RWPE2 (cell line): ENCODE measurements around the gene BCL11B.

Experiments used
- ATAC-seq: fragments of 200-7000 bp; cut with Tn5 transposase; 3 replicates; pipeline ENCODE4 v1.9.1; 2021; ENCODE audit warnings: low read depth
- DNase-seq: peaks from one replicate; pipeline ENCODE4 v3.0.0-alpha.2; 2020; ENCODE audit warnings: low spot score
- H3K27ac ChIP-seq: fragments of 450-650 bp; 2 replicates; pipeline ENCODE4 v1.5.1; 2017; ENCODE audit warnings: mild to moderate bottlenecking; ENCODE audit not compliant: poor library complexity, severe bottlenecking
- H3K27me3 ChIP-seq: fragments of 250-450 bp; sonication (Bioruptor Pico); 2 replicates; pipeline ENCODE4 v1.5.1; 2021; ENCODE audit warnings: mild to moderate bottlenecking, moderate library complexity; ENCODE audit not compliant: insufficient read depth, poor library complexity, severe bottlenecking
- H3K36me3 ChIP-seq: fragments of 250-450 bp; sonication (Bioruptor Pico); 2 replicates; pipeline ENCODE4 v1.5.1; 2020; ENCODE audit warnings: low read depth, mild to moderate bottlenecking, moderate library complexity
- H3K4me1 ChIP-seq: fragments of 250-450 bp; sonication (Bioruptor Pico); 2 replicates; pipeline ENCODE4 v1.5.1; 2021; ENCODE audit warnings: mild to moderate bottlenecking, moderate library complexity; ENCODE audit not compliant: insufficient read depth, poor library complexity, severe bottlenecking
- H3K4me3 ChIP-seq: fragments of 250-450 bp; sonication (Bioruptor Pico); 2 replicates; pipeline ENCODE4 v1.5.1; 2021; ENCODE audit warnings: mild to moderate bottlenecking, moderate library complexity; ENCODE audit not compliant: severe bottlenecking
- H3K9me3 ChIP-seq: fragments of 250-450 bp; sonication (Bioruptor Pico); 2 replicates; pipeline ENCODE4 v1.5.1; 2021; ENCODE audit warnings: mild to moderate bottlenecking, moderate library complexity; ENCODE audit not compliant: severe bottlenecking
- TF ChIP-seq, protein P1 (sequence below): fragments of 450-650 bp; IDR thresholded peaks from one replicate; pipeline ENCODE4 v1.5.1; 2017; ENCODE audit warnings: mild to moderate bottlenecking, moderate library complexity; ENCODE audit not compliant: poor library complexity, severe bottlenecking

BCL11B gene

DNA sequence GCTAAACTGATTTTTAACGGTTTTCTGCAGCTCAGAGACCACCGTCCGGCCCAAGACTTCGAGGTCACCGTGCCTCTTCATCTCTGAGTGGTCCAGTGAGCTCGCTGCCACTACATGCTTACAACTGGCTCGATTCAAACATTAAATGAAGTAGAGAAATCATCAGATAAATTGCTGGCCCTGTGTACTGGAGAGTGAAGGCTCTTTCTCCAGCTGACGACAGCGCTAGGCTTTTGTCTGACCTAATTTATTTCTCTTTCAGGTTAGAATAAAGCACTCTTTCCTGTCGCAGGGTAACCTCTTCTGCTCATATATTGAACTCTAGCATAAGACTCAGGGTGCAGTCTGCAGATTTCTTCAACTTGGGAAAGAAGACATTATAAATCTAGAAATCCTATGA is 6.4 kb downstream of the BCL11B start:
- DNase-seq (no peak), ATAC-seq (no peak)
- no peaks in the 10 kb centered on the region for H3K4me1 ChIP-seq
- TF ChIP-seq, protein P1, sequence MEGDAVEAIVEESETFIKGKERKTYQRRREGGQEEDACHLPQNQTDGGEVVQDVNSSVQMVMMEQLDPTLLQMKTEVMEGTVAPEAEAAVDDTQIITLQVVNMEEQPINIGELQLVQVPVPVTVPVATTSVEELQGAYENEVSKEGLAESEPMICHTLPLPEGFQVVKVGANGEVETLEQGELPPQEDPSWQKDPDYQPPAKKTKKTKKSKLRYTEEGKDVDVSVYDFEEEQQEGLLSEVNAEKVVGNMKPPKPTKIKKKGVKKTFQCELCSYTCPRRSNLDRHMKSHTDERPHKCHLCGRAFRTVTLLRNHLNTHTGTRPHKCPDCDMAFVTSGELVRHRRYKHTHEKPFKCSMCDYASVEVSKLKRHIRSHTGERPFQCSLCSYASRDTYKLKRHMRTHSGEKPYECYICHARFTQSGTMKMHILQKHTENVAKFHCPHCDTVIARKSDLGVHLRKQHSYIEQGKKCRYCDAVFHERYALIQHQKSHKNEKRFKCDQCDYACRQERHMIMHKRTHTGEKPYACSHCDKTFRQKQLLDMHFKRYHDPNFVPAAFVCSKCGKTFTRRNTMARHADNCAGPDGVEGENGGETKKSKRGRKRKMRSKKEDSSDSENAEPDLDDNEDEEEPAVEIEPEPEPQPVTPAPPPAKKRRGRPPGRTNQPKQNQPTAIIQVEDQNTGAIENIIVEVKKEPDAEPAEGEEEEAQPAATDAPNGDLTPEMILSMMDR = no peak
- H3K27ac ChIP-seq = no peak overlapping the region
- peaks cover 4% of the 10 kb centered on the region for H3K27me3 ChIP-seq
- no peaks in the 10 kb centered on the region for H3K9me3 ChIP-seq
- H3K36me3 ChIP-seq = no peaks in the 10 kb centered on the region
- H3K4me3 ChIP-seq = no peak overlapping the region

DNA sequence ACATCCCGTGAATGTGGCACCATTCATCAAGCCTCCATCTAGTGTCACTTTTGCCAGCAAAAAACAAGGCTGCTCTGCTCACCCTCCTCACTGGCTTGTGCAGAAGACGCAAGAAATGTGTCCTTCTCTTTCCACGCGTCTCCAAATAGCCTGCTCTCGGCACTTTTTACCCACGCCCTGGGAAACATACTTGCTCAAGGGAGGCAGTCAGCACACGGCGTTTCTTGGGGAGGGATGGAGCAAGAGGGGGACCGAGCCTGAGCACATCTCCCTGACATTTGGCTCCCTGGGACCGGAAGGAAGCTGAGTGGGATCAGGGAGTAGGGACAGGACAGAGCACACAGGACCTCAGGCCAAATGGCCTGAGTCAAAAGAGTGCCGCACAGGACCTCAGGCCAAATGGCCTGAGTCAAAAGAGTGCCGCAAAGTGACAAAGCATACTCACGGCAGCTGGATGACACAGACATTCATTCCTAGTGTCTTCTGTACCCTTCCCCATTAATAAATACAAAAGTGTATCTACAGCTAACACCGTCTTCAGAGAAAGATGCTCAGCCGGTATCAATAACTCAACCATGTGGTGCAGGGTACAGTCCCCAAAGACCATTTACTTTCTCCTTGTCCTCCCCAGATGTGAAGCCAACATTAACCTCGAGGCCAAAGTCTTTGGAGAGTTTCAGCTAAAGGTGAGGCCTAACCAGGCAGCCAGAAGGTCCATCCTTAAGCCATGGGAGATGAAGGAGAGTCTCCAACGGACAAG is 7.1 kb downstream of the BCL11B start:
- TF ChIP-seq, protein P1 = no peak
- Histone ChIP-seq H3K4me3 (no peak overlapping the region), H3K27me3 (peaks cover 4% of the 10 kb centered on the region), H3K9me3 (no peaks in the 10 kb centered on the region), H3K27ac (no peak overlapping the region), H3K36me3 (no peaks in the 10 kb centered on the region), H3K4me1 (no peaks in the 10 kb centered on the region)
- ATAC-seq (no peak), DNase-seq (no peak)

DNA sequence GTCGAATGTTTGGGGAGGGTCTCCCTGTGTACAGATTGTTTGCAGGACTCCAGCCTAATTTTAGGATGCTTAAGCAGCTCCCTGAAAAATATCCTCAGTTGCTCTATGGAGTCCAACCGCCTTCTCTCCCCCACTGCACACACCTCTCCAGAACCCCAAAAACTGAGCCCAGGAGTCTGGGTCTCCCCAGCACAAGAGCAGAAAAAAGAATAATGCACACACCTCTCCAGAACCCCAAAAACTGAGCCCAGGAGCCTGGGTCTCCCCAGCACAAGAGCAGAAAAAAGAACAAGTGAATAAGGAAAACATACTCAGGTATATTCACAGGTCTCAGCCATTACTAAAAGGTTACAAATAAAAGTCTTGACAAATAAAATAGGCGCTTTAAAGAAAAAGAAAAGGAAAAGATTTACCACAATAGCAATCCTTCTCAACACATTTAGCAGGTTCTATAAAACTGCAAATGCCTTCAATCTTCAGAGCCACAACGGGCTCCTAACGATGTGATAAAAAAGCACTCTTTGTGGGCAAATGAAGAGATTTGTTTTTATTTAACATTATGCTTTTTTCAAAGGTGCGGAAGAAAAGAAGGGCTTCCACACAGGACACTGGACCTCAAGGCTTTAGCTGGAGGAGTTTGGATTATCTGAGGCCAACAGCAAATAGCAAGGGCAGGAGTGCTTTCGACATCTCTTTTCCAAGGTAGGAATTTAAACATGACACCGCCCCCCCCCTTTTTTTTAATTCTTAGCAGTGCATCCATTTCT is 8.2 kb downstream of the BCL11B start:
- Histone ChIP-seq H3K36me3 (no peaks in the 10 kb centered on the region), H3K27ac (no peak overlapping the region)
- TF ChIP-seq, protein P1 = no peak

DNA sequence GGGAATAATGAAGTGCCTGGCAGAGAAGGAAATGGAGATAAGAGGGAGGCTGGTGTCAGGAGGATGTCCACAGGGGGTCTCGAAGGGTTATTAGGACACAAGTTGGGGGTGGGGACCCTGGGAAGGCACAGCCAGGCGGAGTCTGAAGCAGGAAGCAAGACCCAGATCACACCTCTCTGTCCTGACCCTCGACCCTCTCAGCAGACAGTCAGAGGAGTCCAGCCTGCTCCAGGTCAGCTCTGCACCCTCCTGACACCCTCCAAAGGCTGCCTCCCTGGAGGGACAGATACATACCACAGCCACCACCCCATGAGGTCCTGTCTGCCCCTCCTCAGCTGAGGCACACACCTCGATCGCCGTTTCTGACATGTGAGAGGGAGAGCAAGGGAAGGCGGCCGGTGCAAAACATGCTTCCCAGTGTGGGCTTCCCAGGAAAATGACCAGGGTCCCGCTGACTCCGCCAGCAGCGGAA is 9.0 kb downstream of the BCL11B start:
- DNase-seq (peak; percentile 60), ATAC-seq (no peak)
- TF ChIP-seq, protein P1 = no peak
- Histone ChIP-seq H3K27ac (no peak overlapping the region), H3K4me3 (no peak overlapping the region), H3K36me3 (no peaks in the 10 kb centered on the region), H3K9me3 (no peaks in the 10 kb centered on the region), H3K4me1 (no peaks in the 10 kb centered on the region), H3K27me3 (no peaks in the 10 kb centered on the region)

More for the DNA sequence above, 8.2 kb downstream of the BCL11B start:
- no peak for DNase-seq
- Histone ChIP-seq H3K9me3 (no peaks in the 10 kb centered on the region), H3K27me3 (no peaks in the 10 kb centered on the region), H3K4me1 (no peaks in the 10 kb centered on the region), H3K4me3 (no peak overlapping the region)
- no peak for ATAC-seq
